ENCODE measurements around the gene EGFR.

The EGFR gene

GRCh38 chr7:55013851-55014250 lies 5.0 kb upstream of the EGFR start:
- no peak for DNase-seq (ENCODE audit: low read depth, low spot score)

- no peak for DNase-seq (ENCODE audit: low read depth, low spot score)
These were observed 2.6 kb upstream of the EGFR start for GRCh38 chr7:55016061-55016745.

- DNase-seq (ENCODE audit: low read depth, low spot score), result no peak
These were observed 2.1 kb upstream of the EGFR start for GRCh38 chr7:55016746-55017090.

GRCh38 chr7:55017841-55018240 lies 976 bp upstream of the EGFR start:
- no peak for DNase-seq (ENCODE audit: low read depth, low spot score)

- DNase-seq (ENCODE audit: low read depth, low spot score), result no peak
These were observed 424 bp downstream of the EGFR start for GRCh38 chr7:55019191-55019690.

- DNase-seq (ENCODE audit: low read depth, low spot score), result no peak
These were observed 1.1 kb downstream of the EGFR start for GRCh38 chr7:55019691-55020465.

GRCh38 chr7:55020466-55020871 lies 1.7 kb downstream of the EGFR start:
- no peak for DNase-seq (ENCODE audit: low read depth, low spot score)

- DNase-seq (ENCODE audit: low read depth, low spot score), result no peak
These were observed 2.2 kb downstream of the EGFR start for GRCh38 chr7:55021053-55021452.

GRCh38 chr7:55022002-55022985 lies 3.5 kb downstream of the EGFR start:
- no peak for DNase-seq (ENCODE audit: low read depth, low spot score)

GRCh38 chr7:55023841-55024505 lies 5.2 kb downstream of the EGFR start:
- DNase-seq (ENCODE audit: low read depth, low spot score), result no peak

GRCh38 chr7:55024776-55025175 lies 6.0 kb downstream of the EGFR start:
- no peak for DNase-seq (ENCODE audit: low read depth, low spot score)

GRCh38 chr7:55026086-55026790 lies 7.4 kb downstream of the EGFR start:
- no peak for DNase-seq (ENCODE audit: low read depth, low spot score)

- DNase-seq (ENCODE audit: low read depth, low spot score), result no peak
These were observed 8.2 kb downstream of the EGFR start for GRCh38 chr7:55026867-55027490.

- no peak for DNase-seq (ENCODE audit: low read depth, low spot score)
These were observed 9.2 kb downstream of the EGFR start for GRCh38 chr7:55028011-55028410.

GRCh38 chr7:55030314-55030713 lies 11.5 kb downstream of the EGFR start:
- no peak for DNase-seq (ENCODE audit: low read depth, low spot score)

GRCh38 chr7:55031075-55031474 lies 12.3 kb downstream of the EGFR start:
- DNase-seq (ENCODE audit: low read depth, low spot score), result no peak

GRCh38 chr7:55032069-55032699 lies 13.4 kb downstream of the EGFR start:
- no peak for DNase-seq (ENCODE audit: low read depth, low spot score)

GRCh38 chr7:55033236-55033846 lies 14.5 kb downstream of the EGFR start:
- DNase-seq (ENCODE audit: low read depth, low spot score), result no peak

- no peak for DNase-seq (ENCODE audit: low read depth, low spot score)
These were observed 16.0 kb downstream of the EGFR start for GRCh38 chr7:55034776-55035175.
